Ectodermal cell (in vitro differentiated cells): ENCODE measurements around the gene PPP4R3B.

Experiments used
- H3K27ac ChIP-seq: 2 replicates; pipeline ENCODE4 v1.7.0; 2013; ENCODE audit warnings: mild to moderate bottlenecking, low read depth, low read length; ENCODE audit not compliant: insufficient read depth, poor library complexity, severe bottlenecking
- H3K27me3 ChIP-seq: 2 replicates; pipeline ENCODE4 v1.7.0; 2013; ENCODE audit warnings: mild to moderate bottlenecking, low read length; ENCODE audit not compliant: insufficient read depth, control insufficient read depth, poor library complexity, severe bottlenecking
- H3K36me3 ChIP-seq: one replicate; pipeline ENCODE4 v1.7.0; 2013; ENCODE audit warnings: low read length; ENCODE audit not compliant: control insufficient read depth, insufficient read depth
- H3K4me1 ChIP-seq: one replicate; pipeline ENCODE4 v1.7.0; 2013; ENCODE audit warnings: low read length; ENCODE audit not compliant: control insufficient read depth, insufficient read depth
- H3K4me3 ChIP-seq: 2 replicates; pipeline ENCODE4 v1.7.0; 2013; ENCODE audit warnings: low read depth, low read length, control low read depth; ENCODE audit not compliant: insufficient read depth
- H3K9me3 ChIP-seq: 2 replicates; pipeline ENCODE4 v1.7.0; 2013; ENCODE audit warnings: mild to moderate bottlenecking, low read length, moderate library complexity; ENCODE audit not compliant: control insufficient read depth
- WGBS, 2 experiments: methylation state at CpG; one replicate each; pipeline ENCODE4 v1.1.7; 2013; ENCODE audit warnings: missing lambda C conversion rate in 2 of 2; 5-methylcytosine and 5-hydroxymethylcytosine counted together

The PPP4R3B gene

GRCh38 chr2:55616551-55617174, 759 bp downstream of the PPP4R3B start:
- WGBS, 2 experiments: 1% methylated on average over 20 to 23 of the region's 24 CpGs
- Histone ChIP-seq H3K27me3 (no peaks in the 10 kb centered on the region), H3K4me3 (peak overlapping the region; percentile 99), H3K4me1 (no peaks in the 10 kb centered on the region), H3K36me3 (peaks cover 5% of the 10 kb centered on the region), H3K27ac (peak overlapping the region; percentile 84), H3K9me3 (no peaks in the 10 kb centered on the region)

GRCh38 chr2:55611997-55612396, 5.4 kb downstream of the PPP4R3B start:
- no peak overlapping the region for H3K27ac ChIP-seq
- 90 to 100% methylated on average over 1 of the region's 1 CpG for WGBS, 2 experiments
- no peak overlapping the region for H3K4me3 ChIP-seq
- no peaks in the 10 kb centered on the region for H3K9me3 ChIP-seq
- H3K27me3 ChIP-seq: no peaks in the 10 kb centered on the region
- no peaks in the 10 kb centered on the region for H3K4me1 ChIP-seq
- peaks cover 5% of the 10 kb centered on the region for H3K36me3 ChIP-seq

GRCh38 chr2:55610954-55611743, 6.3 kb downstream of the PPP4R3B start:
- H3K36me3 ChIP-seq: peaks cover 5% of the 10 kb centered on the region
- WGBS, 2 experiments: 90 to 95% methylated on average over 2 to 3 of the region's 3 CpGs

GRCh38 chr2:55609938-55610578, 7.4 kb downstream of the PPP4R3B start:
- H3K4me1 ChIP-seq: no peaks in the 10 kb centered on the region
- 91 to 100% methylated on average over 1 of the region's 1 CpG for WGBS, 2 experiments
- no peaks in the 10 kb centered on the region for H3K27me3 ChIP-seq
- H3K27ac ChIP-seq: no peak overlapping the region
- H3K9me3 ChIP-seq: no peaks in the 10 kb centered on the region
- H3K36me3 ChIP-seq: peaks cover 5% of the 10 kb centered on the region
- no peak overlapping the region for H3K4me3 ChIP-seq

More at GRCh38 chr2:55610954-55611743, 6.3 kb downstream of the PPP4R3B start:
- H3K27ac ChIP-seq: no peak overlapping the region
- H3K4me3 ChIP-seq: no peak overlapping the region
- H3K4me1 ChIP-seq: no peaks in the 10 kb centered on the region
- H3K9me3 ChIP-seq: no peaks in the 10 kb centered on the region
- H3K27me3 ChIP-seq: no peaks in the 10 kb centered on the region

GRCh38 chr2:55609193-55609794, 8.1 kb downstream of the PPP4R3B start:
- Histone ChIP-seq H3K27me3 (no peaks in the 10 kb centered on the region), H3K9me3 (no peaks in the 10 kb centered on the region), H3K36me3 (peaks cover 5% of the 10 kb centered on the region), H3K4me3 (no peak overlapping the region), H3K4me1 (no peaks in the 10 kb centered on the region), H3K27ac (no peak overlapping the region)
- WGBS, 2 experiments: 84 to 88% methylated on average over 7 to 8 of the region's 8 CpGs

- H3K9me3 ChIP-seq: no peaks in the 10 kb centered on the region
- no peak overlapping the region for H3K27ac ChIP-seq
- H3K36me3 ChIP-seq: peaks cover under 1% of the 10 kb centered on the region
- H3K4me3 ChIP-seq: no peak overlapping the region
- H3K27me3 ChIP-seq: no peaks in the 10 kb centered on the region
- WGBS, 2 experiments: 93 to 99% methylated on average over 3 of the region's 3 CpGs
- no peaks in the 10 kb centered on the region for H3K4me1 ChIP-seq
Observed at GRCh38 chr2:55607717-55608116, 9.7 kb downstream of the PPP4R3B start.

GRCh38 chr2:55604027-55604565, 13.3 kb downstream of the PPP4R3B start:
- Histone ChIP-seq H3K27me3 (no peaks in the 10 kb centered on the region), H3K4me1 (no peaks in the 10 kb centered on the region), H3K27ac (no peak overlapping the region), H3K9me3 (no peaks in the 10 kb centered on the region), H3K36me3 (peaks cover 7% of the 10 kb centered on the region), H3K4me3 (no peak overlapping the region)
- WGBS, 2 experiments: no CpG with 5 or more reads among the region's 1 CpG

- H3K4me1 ChIP-seq: no peaks in the 10 kb centered on the region
- peaks cover 17% of the 10 kb centered on the region for H3K36me3 ChIP-seq
- H3K9me3 ChIP-seq: no peaks in the 10 kb centered on the region
- no peak overlapping the region for H3K4me3 ChIP-seq
- no peaks in the 10 kb centered on the region for H3K27me3 ChIP-seq
- H3K27ac ChIP-seq: no peak overlapping the region
Observed at GRCh38 chr2:55601849-55602248, 15.6 kb downstream of the PPP4R3B start.

- Histone ChIP-seq H3K4me3 (no peak overlapping the region), H3K27ac (no peak overlapping the region), H3K36me3 (peaks cover 17% of the 10 kb centered on the region), H3K4me1 (no peaks in the 10 kb centered on the region), H3K27me3 (no peaks in the 10 kb centered on the region), H3K9me3 (no peaks in the 10 kb centered on the region)
- WGBS, 2 experiments: 91 to 92% methylated on average over 10 to 11 of the region's 11 CpGs
Observed at GRCh38 chr2:55598056-55598795, 19.2 kb downstream of the PPP4R3B start.
